ENCODE data around the gene GJA3.

The GJA3 gene

GRCh38 chr13:20126541-20127261 lies 34.2 kb downstream of the GJA3 start:
- no peak for DNase-seq

GRCh38 chr13:20125783-20126165 lies 35.1 kb downstream of the GJA3 start:
- DNase-seq, result no peak

DNA sequence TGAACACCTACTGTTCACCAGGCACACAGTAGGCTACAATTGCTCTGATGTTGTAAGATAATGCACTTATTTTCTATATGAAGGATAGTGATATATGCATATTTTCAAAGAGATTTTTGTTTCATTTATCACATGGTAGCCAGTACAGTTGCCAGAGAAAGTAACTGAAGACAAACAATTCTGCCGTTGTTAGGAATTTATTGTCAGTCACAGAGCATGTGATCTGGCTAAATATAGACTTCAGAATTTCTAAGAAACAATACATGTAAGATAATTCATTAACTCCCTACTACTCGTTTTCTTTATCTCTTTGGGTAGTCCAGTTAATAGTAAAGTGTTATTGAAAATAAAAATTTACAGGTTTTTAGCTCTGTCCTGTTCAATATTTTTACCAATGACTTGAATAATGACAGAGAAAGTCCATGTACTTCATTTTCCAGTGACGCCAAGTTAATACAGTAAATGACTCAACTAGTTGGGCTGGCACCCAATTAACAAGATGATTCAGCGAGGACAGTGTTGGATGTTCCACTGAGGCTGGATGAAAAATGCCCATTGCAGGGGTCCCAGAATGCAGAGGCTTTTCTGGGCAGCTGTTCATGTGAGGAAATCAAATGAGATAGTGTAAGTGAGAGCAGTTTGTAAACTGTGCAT lies 35.6 kb downstream of the GJA3 start:
- no peak for DNase-seq

- DNase-seq, result no peak
Measured at GRCh38 chr13:20124303-20124702, 36.5 kb downstream of the GJA3 start.

DNA sequence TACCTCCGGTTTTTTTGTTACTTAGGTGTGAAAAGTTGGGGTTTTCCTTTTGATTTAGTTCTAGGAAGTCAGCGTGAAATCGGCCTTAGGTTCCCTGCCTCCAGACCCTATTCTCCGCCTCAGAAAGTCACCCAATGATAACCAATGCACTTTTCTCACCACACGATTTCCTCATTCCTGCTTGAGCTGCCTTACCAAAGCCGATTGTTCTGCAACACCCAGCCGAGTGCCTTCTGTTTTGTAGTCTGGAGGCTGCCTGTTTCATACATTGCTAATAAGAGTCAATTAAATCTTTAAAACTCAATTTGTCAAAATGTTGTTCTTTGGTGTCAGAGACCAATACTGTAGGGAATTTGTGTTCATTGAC lies 39.7 kb downstream of the GJA3 start:
- DNase-seq, result no peak

GRCh38 chr13:20119960-20120359 lies 40.9 kb downstream of the GJA3 start:
- DNase-seq, result no peak

DNA sequence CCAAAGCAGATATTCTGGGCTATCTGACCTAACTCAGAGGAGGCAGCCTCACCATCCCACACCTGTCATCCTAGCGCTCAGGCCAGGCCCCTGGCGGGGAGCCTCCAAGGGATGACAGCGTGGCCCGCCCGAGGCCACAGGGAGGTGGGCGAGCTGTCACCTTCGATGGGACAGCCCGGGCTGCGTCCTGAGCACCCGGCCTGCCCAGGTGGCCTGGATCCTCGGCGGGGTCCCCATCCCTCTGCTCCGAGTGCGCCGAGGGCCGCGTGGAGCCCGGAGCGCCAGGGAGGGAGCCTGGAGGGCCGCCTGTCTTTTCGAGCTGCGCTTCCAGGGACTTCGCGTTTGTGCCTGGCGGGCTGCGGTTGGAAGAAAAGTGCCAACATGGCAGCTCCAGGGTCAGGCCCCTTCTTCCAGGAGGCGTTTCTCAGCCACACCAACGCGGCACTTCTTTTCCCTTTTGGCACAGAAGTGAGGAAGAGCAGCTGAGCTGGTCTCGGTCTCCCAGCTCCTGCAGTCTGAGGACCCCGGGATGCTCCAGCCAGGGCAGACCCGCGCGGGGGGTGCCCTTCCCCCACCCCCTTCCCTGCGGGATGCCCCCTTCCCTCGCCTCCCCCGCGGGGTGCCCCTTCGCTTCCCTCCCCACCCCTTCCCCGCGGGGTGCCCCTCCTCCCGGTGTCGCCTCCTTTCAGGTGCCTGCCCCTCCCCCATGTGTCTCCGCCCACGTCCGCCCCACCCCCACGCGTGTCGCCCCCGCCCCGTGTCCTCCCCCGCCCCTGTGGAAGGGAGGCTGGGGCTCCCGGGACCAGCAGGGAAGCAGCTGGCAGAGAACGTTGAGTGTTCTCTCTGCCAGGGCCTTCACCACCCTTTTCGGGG lies 42.3 kb downstream of the GJA3 start:
- DNase-seq, result no peak

GRCh38 chr13:20116213-20116612 lies 44.6 kb downstream of the GJA3 start:
- DNase-seq, result no peak

DNA sequence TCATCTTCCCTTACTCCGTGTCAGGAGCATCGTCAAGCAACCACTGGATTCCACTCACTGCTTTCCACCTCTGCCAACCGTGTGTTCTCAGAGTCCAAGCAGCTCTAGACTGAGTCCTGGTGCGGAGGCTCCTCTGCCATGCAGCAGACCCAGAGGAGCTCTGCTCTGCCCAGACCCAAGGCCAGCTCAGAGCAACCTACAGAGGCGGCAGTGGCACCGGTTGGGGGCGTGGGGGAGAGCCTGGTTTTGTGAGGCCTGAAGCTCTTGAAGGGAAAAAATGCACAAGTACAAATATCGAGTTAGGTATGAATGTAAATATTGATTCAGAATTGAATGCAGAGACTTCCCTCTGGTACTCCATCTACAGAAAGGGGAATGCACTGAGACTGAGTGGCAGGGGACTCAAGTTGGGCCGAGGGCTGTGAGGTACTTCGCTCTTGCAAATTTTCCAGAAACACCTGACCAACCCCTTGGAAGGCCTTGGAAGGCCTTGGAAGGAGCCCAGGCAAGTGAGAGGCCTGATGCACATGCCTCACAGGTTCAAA lies 46.7 kb downstream of the GJA3 start:
- no peak for DNase-seq

GRCh38 chr13:20109037-20109436 lies 51.8 kb downstream of the GJA3 start:
- no peak for DNase-seq

DNA sequence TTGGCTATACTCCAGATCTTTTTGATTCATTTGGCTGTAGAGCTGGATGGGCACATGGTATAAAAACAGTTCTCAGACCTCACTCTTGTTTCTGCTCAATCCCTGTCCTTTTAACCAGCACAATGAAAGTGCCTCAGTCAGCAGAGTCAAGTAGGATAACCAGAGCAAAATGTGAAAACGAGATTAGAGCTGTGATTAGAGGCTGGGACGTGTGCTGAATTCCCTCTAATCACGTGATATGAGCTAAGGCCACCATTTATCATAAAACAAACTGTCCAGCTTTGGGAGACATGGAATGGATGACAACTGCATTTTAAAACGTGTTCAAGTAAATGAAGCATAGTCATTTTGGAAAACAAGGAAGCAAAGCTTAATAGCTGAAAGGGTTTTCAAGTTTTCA lies 54.1 kb downstream of the GJA3 start:
- DNase-seq, result no peak

GRCh38 chr13:20105161-20105689 lies 55.6 kb downstream of the GJA3 start:
- no peak for DNase-seq

DNA sequence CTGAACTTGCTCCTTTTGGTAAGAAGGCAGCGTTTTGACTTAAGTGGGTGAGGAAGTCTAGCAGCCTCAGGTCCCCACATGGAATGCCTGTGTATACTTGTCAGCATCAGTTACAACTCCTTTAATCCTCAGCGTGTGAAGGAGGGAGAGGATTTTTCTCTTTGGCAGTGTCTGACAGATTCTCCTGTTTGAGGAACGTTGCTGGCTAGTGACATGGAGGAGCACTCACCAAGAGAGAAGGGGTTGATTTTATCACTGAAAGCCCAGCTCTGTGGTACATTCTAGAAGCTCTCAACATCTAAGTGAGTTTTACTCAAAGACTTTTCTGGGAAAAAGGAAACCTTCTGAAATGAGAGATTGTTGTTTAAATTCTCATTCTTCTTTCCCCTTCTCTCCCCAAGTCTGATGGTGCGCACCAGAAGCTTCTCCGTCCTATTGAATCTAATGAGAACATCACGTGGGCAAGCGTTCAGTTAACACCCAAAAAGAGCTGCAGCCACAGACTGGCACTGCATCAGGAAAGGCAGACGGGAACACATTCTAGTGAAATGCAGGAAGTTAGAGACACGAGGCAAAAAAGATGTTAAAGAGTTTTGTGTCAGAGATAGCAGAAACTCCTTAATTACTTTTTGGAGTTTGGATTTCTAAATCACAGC lies 58.2 kb downstream of the GJA3 start:
- no peak for DNase-seq

- DNase-seq, result no peak
Measured at GRCh38 chr13:20101467-20102316, 59.2 kb downstream of the GJA3 start.

DNA sequence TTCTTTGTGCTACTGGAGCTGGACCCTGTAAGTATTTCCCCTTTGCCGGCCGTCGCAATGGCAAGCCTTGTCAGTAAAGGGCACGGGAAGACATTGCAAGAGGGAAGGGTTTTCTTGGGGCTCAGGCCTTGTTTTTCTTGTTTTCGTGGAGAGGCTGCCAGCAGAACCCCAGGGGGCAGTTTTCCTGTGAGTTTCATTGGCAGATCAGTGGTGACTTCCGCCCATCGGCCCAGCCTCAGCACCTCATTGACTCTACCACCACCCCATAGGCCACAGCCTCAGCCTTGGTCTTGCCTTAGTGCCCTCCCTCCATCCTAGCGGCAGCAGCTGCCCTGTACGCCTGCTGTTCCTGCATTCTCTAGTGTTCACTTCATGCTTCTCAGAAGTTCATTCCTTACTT lies 61.5 kb downstream of the GJA3 start:
- DNase-seq, result no peak

DNA sequence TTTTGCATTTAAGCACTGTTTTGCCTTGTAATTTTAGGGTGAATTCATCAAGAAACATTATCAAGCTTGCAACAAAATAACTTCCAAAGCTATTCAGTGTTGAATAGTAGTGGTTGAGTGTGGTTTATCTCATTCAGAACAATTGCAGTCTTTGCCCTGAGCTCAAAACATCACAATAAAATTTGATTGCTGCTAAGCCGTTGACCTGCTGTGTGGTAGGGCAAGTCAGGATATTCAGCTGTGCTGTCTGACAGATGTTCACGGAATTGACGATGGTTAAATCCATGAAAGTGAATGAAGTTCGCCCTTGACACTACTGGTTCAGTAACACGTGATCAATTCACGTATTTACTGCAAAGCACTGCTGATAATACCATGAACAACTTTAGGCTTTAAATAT lies 66.9 kb downstream of the GJA3 start:
- DNase-seq, result no peak

DNA sequence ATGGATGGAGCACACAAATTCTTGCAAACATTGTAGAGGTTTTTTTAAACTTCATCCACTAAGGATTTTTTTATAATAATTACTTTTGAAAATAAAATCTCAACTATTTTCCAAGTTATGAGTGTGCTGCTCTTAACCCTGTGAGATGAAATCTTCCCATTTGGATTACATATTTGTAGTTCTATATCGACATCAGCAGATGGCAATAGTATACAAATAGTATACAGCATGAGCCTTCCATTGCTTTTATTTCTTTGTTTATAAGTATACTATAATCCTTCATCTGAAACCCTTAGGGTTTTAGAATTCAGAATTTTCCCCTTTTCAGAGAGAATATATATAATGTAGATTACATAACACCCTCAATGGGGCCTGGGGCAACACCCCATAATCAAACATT lies 70.5 kb downstream of the GJA3 start:
- DNase-seq, result no peak

All from RPMI8226 (cell line).